ENCODE data around the gene DDA1. TPM values are rescaled to one million over a fixed set of nuclear protein-coding genes. Genes with fewer than 3 reads are reported as not detected.
A peak's percentile ranks its signal among the peaks of the same experiment; 100 is the strongest.

DDA1 gene
- total and polyA plus RNA-seq, 2 of the 13 experiments (the other 11 are each of a cell fraction or from before 2014, with no cell fraction given) = 24.5 to 26.0 TPM

- TF ChIP-seq PAWR (CRISPR knock-in tag; IDR thresholded peaks at IDR 0.05; ENCODE audit: borderline replicate concordance) (no peak), MAZ (IDR thresholded peaks at IDR 0.05; ENCODE audit: borderline replicate concordance, low read depth, low read length) (no peak), MAZ (CRISPR knock-in tag; IDR thresholded peaks at IDR 0.05; ENCODE audit: low read depth) (0 out of 2 replicates have a peak, but pooled peaks have one; percentile 63), ZNF672 (CRISPR knock-in tag; IDR thresholded peaks at IDR 0.05) (no peak), FOXJ3 (CRISPR knock-in tag; IDR thresholded peaks at IDR 0.05; ENCODE audit: borderline replicate concordance) (no peak; the same call in 1 of the 2 replicates), MEF2D (CRISPR knock-in tag; IDR thresholded peaks at IDR 0.05) (no peak; the same call in 1 of the 2 replicates), HBP1 (CRISPR knock-in tag; IDR thresholded peaks at IDR 0.05; ENCODE audit: low read depth) (no peak; the same call in 1 of the 2 replicates), ZNF773 (CRISPR knock-in tag; IDR thresholded peaks at IDR 0.05; ENCODE audit: borderline replicate concordance) (no peak), ZNF543 (CRISPR knock-in tag; IDR thresholded peaks at IDR 0.05) (peak; percentile 83), ZNF782 (CRISPR knock-in tag; IDR thresholded peaks at IDR 0.05; ENCODE audit: borderline replicate concordance) (peak; percentile 58; the same call in 1 of the 2 replicates), NFE2L2 (IDR thresholded peaks at IDR 0.05; ENCODE audit: low read length) (no peak)
- TF ChIP-seq, protein P1, sequence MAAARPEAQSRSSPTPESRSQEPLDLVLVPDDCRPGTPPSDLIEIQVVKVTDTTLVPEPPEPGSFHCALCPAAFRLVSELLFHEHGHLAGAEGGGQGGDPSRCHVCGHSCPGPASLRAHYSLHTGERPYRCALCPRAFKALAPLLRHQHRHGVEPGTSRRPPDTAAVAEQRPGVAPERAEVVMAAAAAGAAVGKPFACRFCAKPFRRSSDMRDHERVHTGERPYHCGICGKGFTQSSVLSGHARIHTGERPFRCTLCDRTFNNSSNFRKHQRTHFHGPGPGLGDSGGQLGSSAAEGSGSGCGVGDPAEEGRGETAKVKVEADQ (CRISPR knock-in tag; IDR thresholded peaks at IDR 0.05; ENCODE audit: borderline replicate concordance) = no peak
- TF ChIP-seq, protein P2, sequence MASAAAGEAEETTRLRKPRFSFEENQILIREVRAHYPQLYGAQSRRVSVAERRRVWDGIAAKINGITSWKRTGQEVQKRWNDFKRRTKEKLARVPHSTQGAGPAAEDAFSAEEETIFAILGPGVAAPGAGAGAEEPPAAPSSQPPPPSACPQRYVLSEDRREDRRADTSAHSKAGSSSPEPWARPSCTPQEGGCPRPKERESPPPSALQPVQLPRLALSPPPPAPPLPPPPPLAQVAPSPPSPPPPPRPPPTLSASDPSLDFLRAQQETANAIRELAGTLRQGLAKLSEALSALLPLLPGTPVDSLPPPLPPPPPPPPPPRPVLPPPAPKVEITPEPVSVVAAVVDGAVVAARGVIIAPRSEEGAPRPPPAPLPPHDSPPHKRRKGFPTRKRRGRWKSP (CRISPR knock-in tag; IDR thresholded peaks at IDR 0.05) = peak; percentile 75; the same call in 1 of the 2 replicates
- TF ChIP-seq, protein P3, sequence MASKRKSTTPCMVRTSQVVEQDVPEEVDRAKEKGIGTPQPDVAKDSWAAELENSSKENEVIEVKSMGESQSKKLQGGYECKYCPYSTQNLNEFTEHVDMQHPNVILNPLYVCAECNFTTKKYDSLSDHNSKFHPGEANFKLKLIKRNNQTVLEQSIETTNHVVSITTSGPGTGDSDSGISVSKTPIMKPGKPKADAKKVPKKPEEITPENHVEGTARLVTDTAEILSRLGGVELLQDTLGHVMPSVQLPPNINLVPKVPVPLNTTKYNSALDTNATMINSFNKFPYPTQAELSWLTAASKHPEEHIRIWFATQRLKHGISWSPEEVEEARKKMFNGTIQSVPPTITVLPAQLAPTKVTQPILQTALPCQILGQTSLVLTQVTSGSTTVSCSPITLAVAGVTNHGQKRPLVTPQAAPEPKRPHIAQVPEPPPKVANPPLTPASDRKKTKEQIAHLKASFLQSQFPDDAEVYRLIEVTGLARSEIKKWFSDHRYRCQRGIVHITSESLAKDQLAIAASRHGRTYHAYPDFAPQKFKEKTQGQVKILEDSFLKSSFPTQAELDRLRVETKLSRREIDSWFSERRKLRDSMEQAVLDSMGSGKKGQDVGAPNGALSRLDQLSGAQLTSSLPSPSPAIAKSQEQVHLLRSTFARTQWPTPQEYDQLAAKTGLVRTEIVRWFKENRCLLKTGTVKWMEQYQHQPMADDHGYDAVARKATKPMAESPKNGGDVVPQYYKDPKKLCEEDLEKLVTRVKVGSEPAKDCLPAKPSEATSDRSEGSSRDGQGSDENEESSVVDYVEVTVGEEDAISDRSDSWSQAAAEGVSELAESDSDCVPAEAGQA (IDR thresholded peaks at IDR 0.05; ENCODE audit: low read depth) = 0 out of 2 replicates have a peak, but pooled peaks have one; percentile 15
- TF ChIP-seq, protein P3 (CRISPR knock-in tag; IDR thresholded peaks at IDR 0.05; ENCODE audit: borderline replicate concordance) = no peak; the same call in 1 of the 2 replicates
- TF ChIP-seq, protein P4, sequence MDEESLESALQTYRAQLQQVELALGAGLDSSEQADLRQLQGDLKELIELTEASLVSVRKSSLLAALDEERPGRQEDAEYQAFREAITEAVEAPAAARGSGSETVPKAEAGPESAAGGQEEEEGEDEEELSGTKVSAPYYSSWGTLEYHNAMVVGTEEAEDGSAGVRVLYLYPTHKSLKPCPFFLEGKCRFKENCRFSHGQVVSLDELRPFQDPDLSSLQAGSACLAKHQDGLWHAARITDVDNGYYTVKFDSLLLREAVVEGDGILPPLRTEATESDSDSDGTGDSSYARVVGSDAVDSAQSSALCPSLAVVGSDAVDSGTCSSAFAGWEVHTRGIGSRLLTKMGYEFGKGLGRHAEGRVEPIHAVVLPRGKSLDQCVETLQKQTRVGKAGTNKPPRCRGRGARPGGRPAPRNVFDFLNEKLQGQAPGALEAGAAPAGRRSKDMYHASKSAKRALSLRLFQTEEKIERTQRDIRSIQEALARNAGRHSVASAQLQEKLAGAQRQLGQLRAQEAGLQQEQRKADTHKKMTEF (CRISPR knock-in tag; IDR thresholded peaks at IDR 0.05) = peak; percentile 90
Measured at GRCh38 chr19:17305517-17306284, 3.7 kb upstream of the DDA1 start, which contains the start of gene MRPL34 (continued).
